SK-N-SH treated with all-trans-retinoic acid at 6 μM for 48 hours (cell line): ENCODE results near the gene TTC7B.

Experiments
- ATAC-seq: fragments of 200-7000 bp; cut with Tn5 transposase; 3 replicates; pipeline ENCODE4 v1.9.1; 2020; ENCODE audit warnings: mild to moderate bottlenecking, moderate library complexity
- ARNTL ChIP-seq: fragments of 450-650 bp; formaldehyde crosslinking; IDR thresholded peaks from 2 replicates; pipeline ENCODE4 v1.5.0; 2020; ENCODE audit warnings: low read depth, mild to moderate bottlenecking, moderate library complexity, borderline replicate concordance
- BACH2 ChIP-seq: fragments of 250-450 bp; sonication (Bioruptor Pico); IDR thresholded peaks from 2 replicates; pipeline ENCODE4 v1.9.0; 2021; ENCODE audit warnings: mild to moderate bottlenecking, borderline replicate concordance
- CSDC2 ChIP-seq: fragments of 250-450 bp; sonication (Bioruptor Pico); IDR thresholded peaks from 2 replicates; pipeline ENCODE4 v1.5.0; 2020; ENCODE audit warnings: mild to moderate bottlenecking, moderate library complexity
- ESRRG ChIP-seq: fragments of 250-450 bp; sonication (Bioruptor Pico); IDR thresholded peaks from 2 replicates; pipeline ENCODE4 v1.6.1; 2021; ENCODE audit warnings: mild to moderate bottlenecking
- GLIS3 ChIP-seq: fragments of 250-450 bp; sonication (Bioruptor Pico); IDR thresholded peaks from 2 replicates; pipeline ENCODE4 v1.5.0; 2020; ENCODE audit warnings: mild to moderate bottlenecking, moderate library complexity
- ISL1 ChIP-seq: fragments of 250-450 bp; sonication (Bioruptor Pico); IDR thresholded peaks from 2 replicates; pipeline ENCODE4 v2.1.2; 2022; ENCODE audit warnings: mild to moderate bottlenecking, moderate library complexity
- OSR1 ChIP-seq: fragments of 250-450 bp; sonication (Bioruptor Pico); IDR thresholded peaks from 2 replicates; pipeline ENCODE4 v1.8.0; 2022; ENCODE audit warnings: moderate library complexity, mild to moderate bottlenecking, inconsistent platforms
- PPARA ChIP-seq: fragments of 250-450 bp; sonication (Bioruptor Pico); IDR thresholded peaks from 2 replicates; pipeline ENCODE4 v1.5.0; 2020; ENCODE audit warnings: mild to moderate bottlenecking, borderline replicate concordance
- RARB ChIP-seq: fragments of 250-450 bp; sonication (Bioruptor Pico); IDR thresholded peaks from 2 replicates; pipeline ENCODE4 v1.8.0; 2021; ENCODE audit warnings: mild to moderate bottlenecking, moderate library complexity
- SNAI2 ChIP-seq: fragments of 250-450 bp; sonication (Bioruptor Pico); IDR thresholded peaks from 2 replicates; pipeline ENCODE4 v1.5.0; 2020; ENCODE audit warnings: mild to moderate bottlenecking, moderate library complexity
- TCF4 ChIP-seq: fragments of 250-450 bp; sonication (Bioruptor Pico); IDR thresholded peaks from 2 replicates; pipeline ENCODE4 v1.8.0; 2021; ENCODE audit warnings: mild to moderate bottlenecking, moderate library complexity, borderline replicate concordance
- TOX ChIP-seq: fragments of 250-450 bp; sonication (Bioruptor Pico); IDR thresholded peaks from 2 replicates; pipeline ENCODE4 v1.8.0; 2021; ENCODE audit warnings: mild to moderate bottlenecking, moderate library complexity, borderline replicate concordance
- ZC3H10 ChIP-seq: fragments of 250-450 bp; sonication (Bioruptor Pico); IDR thresholded peaks from 2 replicates; pipeline ENCODE4 v1.5.1; 2021; ENCODE audit warnings: mild to moderate bottlenecking, moderate library complexity
- ZFP3 ChIP-seq: fragments of 250-450 bp; sonication (Bioruptor Pico); IDR thresholded peaks from 2 replicates; pipeline ENCODE4 v1.5.0; 2020; ENCODE audit warnings: mild to moderate bottlenecking, moderate library complexity
- ZNF565 ChIP-seq: fragments of 450-650 bp; formaldehyde crosslinking; conservative IDR thresholded peaks from 2 replicates; pipeline ENCODE4 v1.5.0; 2020; ENCODE audit warnings: low read depth, mild to moderate bottlenecking, moderate library complexity
- ZNF8 ChIP-seq: fragments of 450-650 bp; formaldehyde crosslinking; IDR thresholded peaks from 2 replicates; pipeline ENCODE4 v1.5.0; 2020; ENCODE audit warnings: mild to moderate bottlenecking, moderate library complexity
- TF ChIP-seq, protein P1 (sequence below): fragments of 250-450 bp; sonication (Bioruptor Pico); IDR thresholded peaks from 2 replicates; pipeline ENCODE4 v1.5.1; 2020; ENCODE audit warnings: low read depth, mild to moderate bottlenecking, moderate library complexity
- TF ChIP-seq, protein P2 (sequence below): fragments of 250-450 bp; sonication (Bioruptor Pico); IDR thresholded peaks from 2 replicates; pipeline ENCODE4 v1.8.0; 2021; ENCODE audit warnings: low read depth, mild to moderate bottlenecking, moderate library complexity, borderline replicate concordance
- TF ChIP-seq, protein P3 (sequence below): fragments of 250-450 bp; sonication (Bioruptor Pico); IDR thresholded peaks from 2 replicates; pipeline ENCODE4 v1.8.0; 2020; ENCODE audit warnings: mild to moderate bottlenecking, moderate library complexity, borderline replicate concordance
- TF ChIP-seq, protein P4 (sequence below): fragments of 250-450 bp; sonication (Bioruptor Pico); IDR thresholded peaks from 2 replicates; pipeline ENCODE4 v1.5.1; 2021; ENCODE audit warnings: mild to moderate bottlenecking, moderate library complexity

TTC7B gene

DNA sequence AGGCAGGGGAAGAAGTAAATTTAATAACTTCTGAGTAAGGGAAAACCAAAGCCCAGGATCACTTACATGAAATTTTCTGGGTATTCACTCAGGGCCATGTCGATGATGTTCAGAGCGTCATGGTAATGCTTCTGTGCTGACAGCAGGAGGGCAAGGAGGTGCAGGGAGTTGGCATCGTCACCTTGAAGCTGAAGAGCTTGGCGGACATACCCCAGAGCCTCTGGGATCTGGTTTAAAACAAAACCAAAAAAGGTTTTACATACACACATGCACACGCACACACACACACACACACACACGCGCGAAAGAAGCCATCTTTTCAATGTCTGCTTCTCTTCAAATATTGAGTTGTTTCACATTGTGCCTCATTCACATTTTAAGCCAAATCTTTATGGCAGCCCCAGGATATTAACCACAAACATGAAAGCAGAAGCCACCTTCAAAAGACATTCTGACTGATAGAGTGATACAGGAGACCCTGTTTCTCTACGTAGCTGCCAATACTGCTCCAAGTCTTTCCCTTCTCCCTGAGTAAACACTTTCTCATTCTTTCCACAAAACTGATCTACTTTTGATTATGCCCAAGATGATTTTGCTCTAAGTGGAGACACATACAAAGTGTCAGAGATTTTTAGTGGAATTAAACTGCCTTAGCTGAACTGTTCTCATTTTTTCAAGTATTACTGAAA lies 172.1 kb downstream of the TTC7B start:
- TF ChIP-seq RARB (CRISPR knock-in tag), result no peak
- no peak for TF ChIP-seq ARNTL
- no peak for TF ChIP-seq ZNF565 (CRISPR knock-in tag)
- TF ChIP-seq, protein P1, sequence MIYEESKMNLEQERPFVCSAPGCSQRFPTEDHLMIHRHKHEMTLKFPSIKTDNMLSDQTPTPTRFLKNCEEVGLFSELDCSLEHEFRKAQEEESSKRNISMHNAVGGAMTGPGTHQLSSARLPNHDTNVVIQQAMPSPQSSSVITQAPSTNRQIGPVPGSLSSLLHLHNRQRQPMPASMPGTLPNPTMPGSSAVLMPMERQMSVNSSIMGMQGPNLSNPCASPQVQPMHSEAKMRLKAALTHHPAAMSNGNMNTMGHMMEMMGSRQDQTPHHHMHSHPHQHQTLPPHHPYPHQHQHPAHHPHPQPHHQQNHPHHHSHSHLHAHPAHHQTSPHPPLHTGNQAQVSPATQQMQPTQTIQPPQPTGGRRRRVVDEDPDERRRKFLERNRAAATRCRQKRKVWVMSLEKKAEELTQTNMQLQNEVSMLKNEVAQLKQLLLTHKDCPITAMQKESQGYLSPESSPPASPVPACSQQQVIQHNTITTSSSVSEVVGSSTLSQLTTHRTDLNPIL (CRISPR knock-in tag), result no peak
- TF ChIP-seq, protein P2, sequence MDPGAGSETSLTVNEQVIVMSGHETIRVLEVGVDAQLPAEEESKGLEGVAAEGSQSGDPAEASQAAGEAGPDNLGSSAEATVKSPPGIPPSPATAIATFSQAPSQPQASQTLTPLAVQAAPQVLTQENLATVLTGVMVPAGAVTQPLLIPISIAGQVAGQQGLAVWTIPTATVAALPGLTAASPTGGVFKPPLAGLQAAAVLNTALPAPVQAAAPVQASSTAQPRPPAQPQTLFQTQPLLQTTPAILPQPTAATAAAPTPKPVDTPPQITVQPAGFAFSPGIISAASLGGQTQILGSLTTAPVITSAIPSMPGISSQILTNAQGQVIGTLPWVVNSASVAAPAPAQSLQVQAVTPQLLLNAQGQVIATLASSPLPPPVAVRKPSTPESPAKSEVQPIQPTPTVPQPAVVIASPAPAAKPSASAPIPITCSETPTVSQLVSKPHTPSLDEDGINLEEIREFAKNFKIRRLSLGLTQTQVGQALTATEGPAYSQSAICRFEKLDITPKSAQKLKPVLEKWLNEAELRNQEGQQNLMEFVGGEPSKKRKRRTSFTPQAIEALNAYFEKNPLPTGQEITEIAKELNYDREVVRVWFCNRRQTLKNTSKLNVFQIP (CRISPR knock-in tag), result no peak
- TF ChIP-seq ZNF8 (CRISPR knock-in tag), result no peak
- no peak for TF ChIP-seq TCF4
- TF ChIP-seq OSR1, result no peak
- TF ChIP-seq BACH2, result no peak
- TF ChIP-seq ISL1 (CRISPR knock-in tag), result no peak
- no peak for TF ChIP-seq ZC3H10
- no peak for TF ChIP-seq CSDC2 (CRISPR knock-in tag)
- TF ChIP-seq TOX (CRISPR knock-in tag), result no peak
- no peak for TF ChIP-seq ESRRG (CRISPR knock-in tag)
- TF ChIP-seq, protein P3, sequence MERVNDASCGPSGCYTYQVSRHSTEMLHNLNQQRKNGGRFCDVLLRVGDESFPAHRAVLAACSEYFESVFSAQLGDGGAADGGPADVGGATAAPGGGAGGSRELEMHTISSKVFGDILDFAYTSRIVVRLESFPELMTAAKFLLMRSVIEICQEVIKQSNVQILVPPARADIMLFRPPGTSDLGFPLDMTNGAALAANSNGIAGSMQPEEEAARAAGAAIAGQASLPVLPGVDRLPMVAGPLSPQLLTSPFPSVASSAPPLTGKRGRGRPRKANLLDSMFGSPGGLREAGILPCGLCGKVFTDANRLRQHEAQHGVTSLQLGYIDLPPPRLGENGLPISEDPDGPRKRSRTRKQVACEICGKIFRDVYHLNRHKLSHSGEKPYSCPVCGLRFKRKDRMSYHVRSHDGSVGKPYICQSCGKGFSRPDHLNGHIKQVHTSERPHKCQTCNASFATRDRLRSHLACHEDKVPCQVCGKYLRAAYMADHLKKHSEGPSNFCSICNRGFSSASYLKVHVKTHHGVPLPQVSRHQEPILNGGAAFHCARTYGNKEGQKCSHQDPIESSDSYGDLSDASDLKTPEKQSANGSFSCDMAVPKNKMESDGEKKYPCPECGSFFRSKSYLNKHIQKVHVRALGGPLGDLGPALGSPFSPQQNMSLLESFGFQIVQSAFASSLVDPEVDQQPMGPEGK, result no peak
- TF ChIP-seq PPARA (CRISPR knock-in tag), result no peak
- TF ChIP-seq ZFP3 (CRISPR knock-in tag), result no peak
- TF ChIP-seq, all 23 proteins: peak for 0
- no peak for ATAC-seq

DNA sequence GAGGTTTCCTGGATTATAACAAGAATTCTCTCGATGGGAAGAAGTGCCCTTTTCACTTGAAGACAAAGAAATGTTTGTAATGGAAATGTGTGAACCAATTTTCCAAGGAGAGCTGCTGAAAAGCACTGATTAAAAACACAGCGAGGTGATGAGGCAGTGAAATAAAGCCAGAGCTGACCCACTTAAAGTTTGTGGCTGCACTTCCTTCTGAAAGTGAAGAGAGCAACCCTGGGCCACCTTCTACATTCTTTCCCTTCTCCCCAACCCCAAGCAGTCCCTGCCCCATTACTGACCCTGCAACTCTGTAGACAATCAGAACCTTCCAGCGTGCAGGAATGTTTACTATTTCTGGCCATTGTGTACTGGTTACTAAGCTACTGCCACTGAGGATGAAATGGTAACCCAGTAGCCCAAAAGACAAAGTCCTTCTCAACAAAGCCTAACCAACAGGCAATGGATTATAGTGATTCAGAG lies 173.9 kb downstream of the TTC7B start:
- TF ChIP-seq ZC3H10 (no peak), ZNF565 (CRISPR knock-in tag) (no peak), TOX (CRISPR knock-in tag) (no peak), ZFP3 (CRISPR knock-in tag) (no peak), ISL1 (CRISPR knock-in tag) (no peak)
- peak; percentile 65 for ATAC-seq

DNA sequence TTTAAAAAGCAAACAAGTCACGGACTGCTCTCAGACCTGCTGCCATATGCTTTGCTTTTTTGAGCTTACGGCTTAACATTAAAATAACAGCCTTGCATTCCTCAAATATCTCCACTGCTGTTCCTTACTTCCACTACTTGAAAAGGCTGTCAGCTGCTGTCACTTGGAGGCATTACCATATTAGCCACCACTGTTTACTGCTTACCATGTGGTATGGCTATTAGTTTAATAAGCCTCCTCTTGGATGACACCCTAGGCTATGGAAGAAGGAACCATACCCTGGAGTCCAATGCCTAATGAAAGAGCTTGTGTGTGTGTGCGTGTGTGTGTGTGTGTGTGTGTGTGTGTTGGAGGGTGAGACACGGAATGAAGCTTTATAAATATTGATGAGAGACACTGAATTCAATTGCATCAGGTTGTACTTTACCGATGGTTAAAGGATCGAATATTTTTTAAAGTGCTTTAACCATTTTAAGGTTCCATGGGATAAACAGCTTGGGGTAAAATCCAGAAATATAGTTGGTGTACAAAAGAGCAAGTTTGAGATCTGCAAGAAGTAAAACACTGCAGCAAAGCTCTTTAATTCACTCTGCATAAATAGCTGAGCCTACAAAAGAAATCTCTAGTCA lies 174.5 kb downstream of the TTC7B start:
- TF ChIP-seq, protein P2 (CRISPR knock-in tag), result no peak
- TF ChIP-seq ESRRG (CRISPR knock-in tag) (no peak), SNAI2 (CRISPR knock-in tag) (no peak), CSDC2 (CRISPR knock-in tag) (no peak), ZNF8 (CRISPR knock-in tag) (no peak)
- no peak for ATAC-seq

DNA sequence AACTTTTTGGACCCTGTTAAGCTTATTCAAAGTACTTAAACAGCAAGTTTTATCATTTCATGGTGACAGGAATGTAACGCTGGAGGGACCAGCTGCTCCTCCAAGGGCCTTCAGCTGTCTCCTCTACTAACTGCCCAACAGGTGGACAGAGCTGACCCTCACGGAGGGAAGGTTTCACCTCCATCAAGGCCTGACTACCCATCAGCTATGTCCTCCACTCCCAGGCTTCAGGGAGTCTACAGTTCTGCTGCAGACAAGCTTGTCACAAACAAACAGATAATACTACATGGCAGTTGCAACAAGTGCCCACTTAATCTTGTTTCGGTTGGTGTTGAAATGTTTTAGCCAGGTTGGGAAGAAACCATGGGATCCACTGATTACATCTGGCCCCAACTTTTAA lies 175.1 kb downstream of the TTC7B start:
- no peak for ATAC-seq

More for the DNA sequence above, 175.1 kb downstream of the TTC7B start:
- TF ChIP-seq TCF4, result no peak
- TF ChIP-seq BACH2, result no peak
- TF ChIP-seq ARNTL, result no peak
- TF ChIP-seq PPARA (CRISPR knock-in tag), result no peak
- TF ChIP-seq GLIS3, result no peak
- TF ChIP-seq, protein P4, sequence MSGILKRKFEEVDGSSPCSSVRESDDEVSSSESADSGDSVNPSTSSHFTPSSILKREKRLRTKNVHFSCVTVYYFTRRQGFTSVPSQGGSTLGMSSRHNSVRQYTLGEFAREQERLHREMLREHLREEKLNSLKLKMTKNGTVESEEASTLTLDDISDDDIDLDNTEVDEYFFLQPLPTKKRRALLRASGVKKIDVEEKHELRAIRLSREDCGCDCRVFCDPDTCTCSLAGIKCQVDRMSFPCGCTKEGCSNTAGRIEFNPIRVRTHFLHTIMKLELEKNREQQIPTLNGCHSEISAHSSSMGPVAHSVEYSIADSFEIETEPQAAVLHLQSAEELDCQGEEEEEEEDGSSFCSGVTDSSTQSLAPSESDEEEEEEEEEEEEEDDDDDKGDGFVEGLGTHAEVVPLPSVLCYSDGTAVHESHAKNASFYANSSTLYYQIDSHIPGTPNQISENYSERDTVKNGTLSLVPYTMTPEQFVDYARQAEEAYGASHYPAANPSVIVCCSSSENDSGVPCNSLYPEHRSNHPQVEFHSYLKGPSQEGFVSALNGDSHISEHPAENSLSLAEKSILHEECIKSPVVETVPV, result no peak
- TF ChIP-seq, protein P2 (CRISPR knock-in tag), result no peak
- no peak for TF ChIP-seq SNAI2 (CRISPR knock-in tag)
- TF ChIP-seq, protein P1 (CRISPR knock-in tag), result no peak
- TF ChIP-seq, all 23 proteins: peak for 0
